Sigmoid colon (tissue), 7 donors: ENCODE measurements around the gene PSMG3. TPM values are rescaled to one million over a fixed set of nuclear protein-coding genes. Genes with fewer than 3 reads are reported as not detected.

Source experiments
- DNase-seq: peaks from one replicate; pipeline ENCODE4 v3.0.0-alpha.2; 2019
- H3K27ac ChIP-seq, 4 donors: fragments of 200-600 bp; sonication (generic); one replicate each; pipeline ENCODE4 v1.5.1; 2016 to 2019; ENCODE audit warnings: mild to moderate bottlenecking in 1 of 4
- H3K27me3 ChIP-seq, 3 donors: fragments of 200-600 bp; sonication (generic); one replicate each; pipeline ENCODE4 v1.5.1; 2019; ENCODE audit warnings: mild to moderate bottlenecking in 1 of 3
- H3K36me3 ChIP-seq, 4 donors: fragments of 200-600 bp; sonication (generic); one replicate each; pipeline ENCODE4 v1.5.1; 2016 to 2019
- H3K4me1 ChIP-seq, 4 donors: fragments of 200-600 bp; sonication (generic); one replicate each; pipeline ENCODE4 v1.5.1; 2017 to 2019
- H3K4me3 ChIP-seq, 4 donors: fragments of 200-600 bp; sonication (generic); one replicate each; pipeline ENCODE4 v1.5.1; 2017 to 2019; ENCODE audit warnings: mild to moderate bottlenecking in 2 of 4, moderate library complexity in 1 of 4
- H3K9me3 ChIP-seq, 4 donors: fragments of 200-600 bp in 3 of 4; sonication (generic) in 3 of 4; one replicate each; pipeline versions ENCODE4 v1.5.1 to v1.6.1; 2013 to 2019
- CTCF ChIP-seq, 4 experiments: fragments of 450-650 bp in 3 of 4; fragments of 200-600 bp in 1 of 4; IDR thresholded peaks; one replicate each; pipeline ENCODE4 v1.5.1; 2016 to 2019; ENCODE audit warnings: antibody characterized with exemption in 4 of 4, mild to moderate bottlenecking in 3 of 4, moderate library complexity in 2 of 4
- EP300 ChIP-seq, 4 donors: sonication (generic); formaldehyde crosslinking; IDR thresholded peaks; one replicate each; pipeline ENCODE4 v1.6.1; 2017; ENCODE audit warnings: antibody characterized with exemption in 4 of 4
- POLR2A ChIP-seq, 2 donors: fragments of 450-650 bp; IDR thresholded peaks; one replicate each; pipeline ENCODE4 v1.6.1; 2016; ENCODE audit warnings: antibody characterized with exemption in 2 of 2, mild to moderate bottlenecking in 2 of 2, moderate library complexity in 2 of 2
- POLR2AphosphoS5 ChIP-seq, 4 donors: sonication (generic); formaldehyde crosslinking; IDR thresholded peaks; one replicate each; pipeline ENCODE4 v1.6.1; 2017; ENCODE audit warnings: antibody characterized with exemption in 4 of 4
- WGBS, 2 donors: extraction: QIAGEN DNeasy Blood & Tissue Kit; methylation state at CpG; one replicate each; pipeline ENCODE4 v1.1.7; 2013; 5-methylcytosine and 5-hydroxymethylcytosine counted together
- intact Hi-C: fragments of 100-400 bp; cut with DNase I; formaldehyde crosslinking; loops from one replicate; pipeline ENCODE4 v1.15.1; 2023
- polyA plus RNA-seq, 3 donors: library from polyadenylated mRNA; stranded (reverse); fragments of 200-250 nt; gene quantifications; one replicate each; pipeline ENCODE4 v1.2.3, GENCODE V29; 2013
- total RNA-seq, 4 donors: library from RNA; depleted of rRNA; stranded (reverse); fragments of >200 nt; gene quantifications; one replicate each; pipeline ENCODE4 v1.1.0, GENCODE V29; 2016
- donor health status: healthy with polysubstance abuse.
- donor health status: Bipolar disorder and iron deficiency.
- donor health status: healthy.

The PSMG3 gene
- total and polyA plus RNA-seq, 7 donors: 23.3 to 68.0 (median 50.5) TPM

- H3K27me3 ChIP-seq: no peaks in the 10 kb centered on the region
- peaks cover 5 to 22% (median 14%) of the 10 kb centered on the region in 4 donors for H3K36me3 ChIP-seq
- H3K27ac ChIP-seq: peak overlapping the region; percentile 95 to 100 (median 98)
- TF ChIP-seq POLR2AphosphoS5 (IDR thresholded peaks at IDR 0.05): no peak
- no peak for TF ChIP-seq POLR2A (IDR thresholded peaks at IDR 0.05)
- no peak for TF ChIP-seq EP300 (IDR thresholded peaks at IDR 0.05)
- no peak for TF ChIP-seq CTCF (IDR thresholded peaks at IDR 0.05)
- intact Hi-C loops: loop anchor here (10.0 kb wide), 1 partner anchor 1021 kb away; the partner anchor contains the start of gene PDGFA
- 87 to 88% methylated on average over 42 of the region's 42 CpGs for WGBS, 2 donors
- peaks cover 0 to 78% (median 62%) of the 10 kb centered on the region in 4 donors for H3K4me1 ChIP-seq
- peak; percentile 67 for DNase-seq
- H3K9me3 ChIP-seq: no peaks in the 10 kb centered on the region
- H3K4me3 ChIP-seq: no peak overlapping the region
Observed at GRCh38 chr7:1535701-1536454, 34.0 kb downstream of the PSMG3 start.

- peak overlapping the region; percentile 95 to 100 (median 98) for H3K27ac ChIP-seq
- intact Hi-C loops: loop anchor here (10.0 kb wide), 1 partner anchor 1020 kb away; the partner anchor contains the start of gene PDGFA
- WGBS, 2 donors: 64 to 65% methylated on average over 6 of the region's 6 CpGs
- DNase-seq: peak; percentile 65
- no peaks in the 10 kb centered on the region for H3K9me3 ChIP-seq
- no peaks in the 10 kb centered on the region for H3K27me3 ChIP-seq
- H3K36me3 ChIP-seq: peaks cover 0 to 14% (median 7%) of the 10 kb centered on the region in 4 donors
- TF ChIP-seq CTCF (IDR thresholded peaks at IDR 0.05) (no peak), EP300 (IDR thresholded peaks at IDR 0.05) (no peak), POLR2A (IDR thresholded peaks at IDR 0.05) (no peak)
- no peak overlapping the region for H3K4me3 ChIP-seq
- H3K4me1 ChIP-seq: peaks cover 0 to 81% (median 64%) of the 10 kb centered on the region in 4 donors
Observed at GRCh38 chr7:1535100-1535458, 34.8 kb downstream of the PSMG3 start.

DNA sequence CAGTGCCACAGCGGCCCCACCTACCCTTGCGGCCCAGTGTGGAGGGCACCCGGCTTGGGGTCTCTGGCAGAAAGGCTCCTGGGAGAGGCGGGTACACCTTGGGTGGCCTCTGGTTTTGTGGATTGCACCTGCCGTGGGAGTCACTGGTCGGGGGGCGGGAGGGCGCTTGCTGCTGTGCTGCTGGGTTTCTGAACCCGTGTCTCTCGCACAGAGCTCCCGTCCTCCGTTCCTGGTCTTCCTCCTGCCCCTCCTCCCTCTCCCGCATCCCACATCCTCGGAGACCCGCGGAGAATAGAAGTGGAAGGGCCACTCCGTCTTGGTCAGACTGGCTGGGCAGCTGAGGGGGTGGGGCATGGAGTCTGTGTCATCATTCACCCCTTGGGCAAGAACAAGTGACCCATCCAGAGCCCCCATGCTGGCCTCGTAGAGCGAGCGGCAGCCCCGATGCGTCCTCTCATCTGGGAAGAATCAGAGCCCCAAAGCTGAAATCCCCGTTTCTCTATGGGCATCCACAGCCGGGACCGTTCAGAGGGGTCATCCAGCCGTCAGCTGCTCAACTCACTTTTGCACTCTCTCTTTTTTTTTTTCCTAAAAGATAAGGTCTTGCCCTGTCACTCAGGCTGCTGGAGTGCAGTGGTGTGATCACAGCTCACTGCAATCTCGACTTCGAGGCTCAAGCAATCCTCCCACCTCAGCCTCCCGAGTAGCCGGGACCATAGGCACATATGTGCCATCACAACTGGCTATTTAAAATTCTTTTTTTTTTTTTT, 35.3 kb downstream of the PSMG3 start:
- peaks cover 0 to 83% (median 66%) of the 10 kb centered on the region in 4 donors for H3K4me1 ChIP-seq
- peaks cover 0 to 8% (median 1%) of the 10 kb centered on the region in 4 donors for H3K36me3 ChIP-seq
- 87 to 90% methylated on average over 30 of the region's 30 CpGs for WGBS, 2 donors
- DNase-seq: peak; percentile 66
- peak overlapping the region; percentile 95 to 100 (median 98) for H3K27ac ChIP-seq
- H3K4me3 ChIP-seq: peak overlapping the region in 1 of 4 donors; percentile 70
- no peaks in the 10 kb centered on the region for H3K9me3 ChIP-seq
- no peak for TF ChIP-seq CTCF (IDR thresholded peaks at IDR 0.05)
- no peak for TF ChIP-seq EP300 (IDR thresholded peaks at IDR 0.05)
- no peak for TF ChIP-seq POLR2AphosphoS5 (IDR thresholded peaks at IDR 0.05)
- intact Hi-C loops: loop anchor here (10.0 kb wide), 1 partner anchor 1020 kb away; the partner anchor contains the start of gene PDGFA
- no peaks in the 10 kb centered on the region for H3K27me3 ChIP-seq

- Histone ChIP-seq H3K4me1 (peaks cover 0 to 75% (median 61%) of the 10 kb centered on the region in 4 donors), H3K36me3 (peaks cover 0 to under 1% (median 0%) of the 10 kb centered on the region in 4 donors), H3K27ac (peak overlapping the region; percentile 95 to 100 (median 98)), H3K27me3 (no peaks in the 10 kb centered on the region), H3K4me3 (peak overlapping the region in 3 of 4 donors; percentile 70 to 80 (median 78)), H3K9me3 (no peaks in the 10 kb centered on the region)
- peak; percentile 80 for DNase-seq
- WGBS, 2 donors: 65 to 67% methylated on average over 24 of the region's 24 CpGs
- intact Hi-C loops: loop anchor here (10.0 kb wide), 1 partner anchor 1019 kb away; the partner anchor contains the start of gene PDGFA
- no peak for TF ChIP-seq CTCF (IDR thresholded peaks at IDR 0.05)
- TF ChIP-seq EP300 (IDR thresholded peaks at IDR 0.05): no peak
- TF ChIP-seq POLR2A (IDR thresholded peaks at IDR 0.05): no peak
- peak in 1 of 4 donors; percentile 21 for TF ChIP-seq POLR2AphosphoS5 (IDR thresholded peaks at IDR 0.05)
Observed at GRCh38 chr7:1533547-1534329, 36.1 kb downstream of the PSMG3 start.
